Calu3 (cell line): ENCODE data around the gene NRG4. TPM values are rescaled to one million over a fixed set of nuclear protein-coding genes. Genes with fewer than 3 reads are reported as not detected.

Experiments used
- BruUV-seq: library from RNA; stranded (reverse); fragments of 400-500 nt; replicated peaks from 2 replicates; lab custom pipeline; 2021; lab: Mats Ljungman, UMichigan
- CTCF ChIA-PET: fragments of 300-600 bp; sonication (Branson Sonifier 250); formaldehyde crosslinking; loops from one replicate; lab custom pipeline; 2022; ENCODE audit warnings: antibody characterized with exemption; lab: Charles Lee
- DNase-seq: peaks from one replicate; pipeline ENCODE4 v3.0.0; 2022
- H3K27ac Mint-ChIP-seq: one replicate; pipeline ENCODE4 v1.8.0; 2022; ENCODE audit warnings: mixed read lengths; ENCODE audit not compliant: unreplicated experiment
- H3K27me3 Mint-ChIP-seq: one replicate; pipeline ENCODE4 v1.8.0; 2022; ENCODE audit warnings: mixed read lengths; ENCODE audit not compliant: unreplicated experiment
- H3K36me3 Mint-ChIP-seq: one replicate; pipeline ENCODE4 v1.8.0; 2022; ENCODE audit warnings: mild to moderate bottlenecking, moderate library complexity, mixed read lengths; ENCODE audit not compliant: insufficient read depth, unreplicated experiment
- H3K4me1 Mint-ChIP-seq: one replicate; pipeline ENCODE4 v1.8.0; 2022; ENCODE audit warnings: mild to moderate bottlenecking, low read depth, mixed read lengths; ENCODE audit not compliant: unreplicated experiment
- H3K4me3 Mint-ChIP-seq: one replicate; pipeline ENCODE4 v1.8.0; 2022; ENCODE audit warnings: mild to moderate bottlenecking, low read depth, moderate library complexity, mixed read lengths; ENCODE audit not compliant: unreplicated experiment
- H3K9me3 Mint-ChIP-seq: one replicate; pipeline ENCODE4 v1.8.0; 2022; ENCODE audit warnings: low read depth, mixed read lengths; ENCODE audit not compliant: unreplicated experiment
- CTCF ChIP-seq: fragments of 200-600 bp; IDR thresholded peaks from one replicate; pipeline ENCODE4 v1.8.0; 2022; ENCODE audit warnings: antibody characterized with exemption; ENCODE audit not compliant: unreplicated experiment
- intact Hi-C: fragments of 100-400 bp; cut with micrococcal nuclease; formaldehyde crosslinking; loops from one replicate; pipeline ENCODE4 v1.10.0; 2022; ENCODE audit not compliant: unreplicated experiment
- total RNA-seq: library from RNA; stranded (reverse); gene quantifications from 2 replicates; pipeline ENCODE4 v1.2.3, GENCODE V29; 2022

Gene NRG4
- total RNA-seq, 1 experiment from 2014 or later: 0.09 TPM

DNA sequence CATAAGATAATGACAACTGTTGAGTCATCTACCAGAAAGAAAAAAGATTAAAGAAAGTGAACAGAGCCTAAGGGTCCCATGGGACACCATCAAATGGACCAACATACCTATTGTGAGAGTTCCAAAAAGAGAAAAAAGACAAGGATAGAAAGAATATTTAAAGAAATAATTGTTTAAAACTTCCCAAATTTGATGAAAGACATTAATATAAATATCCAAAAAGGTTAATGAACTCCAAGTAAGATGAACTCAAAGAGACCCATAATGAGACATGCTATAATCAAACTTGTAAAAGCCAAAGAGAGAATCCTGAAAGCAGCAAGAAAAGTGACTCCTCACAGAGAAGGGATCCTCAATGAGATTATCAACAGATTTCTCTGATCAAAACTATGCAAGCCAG is 8.9 kb downstream of the NRG4 start:
- CTCF ChIA-PET: no interaction called here
- no peak for TF ChIP-seq CTCF
- Mint-ChIP-seq H3K9me3 (peaks cover 2% of the 10 kb centered on the region), H3K27ac (no peak overlapping the region), H3K36me3 (no peaks in the 10 kb centered on the region), H3K4me3 (no peak overlapping the region), H3K27me3 (no peaks in the 10 kb centered on the region), H3K4me1 (no peaks in the 10 kb centered on the region)
- BruUV-seq: no TSS peak
- intact Hi-C loops: no loop called here
- DNase-seq: no peak

- intact Hi-C loops: no loop called here
- Mint-ChIP-seq H3K27me3 (peaks cover 14% of the 10 kb centered on the region), H3K36me3 (no peaks in the 10 kb centered on the region), H3K9me3 (peaks cover 5% of the 10 kb centered on the region), H3K27ac (no peak overlapping the region), H3K4me1 (no peaks in the 10 kb centered on the region), H3K4me3 (no peak overlapping the region)
- no peak for DNase-seq
- no peak for TF ChIP-seq CTCF
- no TSS peak for BruUV-seq
- CTCF ChIA-PET: no interaction called here
These were observed 16.6 kb downstream of the NRG4 start for GRCh38 chr15:75995611-75996010.

DNA sequence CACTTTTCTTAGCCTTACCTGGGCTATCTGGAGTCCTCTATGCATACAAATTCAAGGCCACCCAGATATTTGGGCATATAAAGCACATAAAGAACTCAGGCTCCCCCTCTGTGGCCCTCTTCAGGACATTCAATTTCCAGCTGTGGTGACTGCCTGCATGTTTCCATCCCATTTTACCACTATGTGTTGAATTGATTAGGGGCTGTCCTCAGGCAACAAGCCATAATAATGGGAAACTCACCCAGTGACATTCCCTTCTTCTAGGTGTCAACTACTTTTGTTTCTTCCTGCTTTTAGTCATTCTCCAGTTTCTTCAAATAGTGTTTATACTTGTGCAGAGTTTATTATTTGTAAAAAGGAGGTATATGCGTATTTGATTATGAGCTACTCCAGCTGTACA is 18.0 kb downstream of the NRG4 start:
- intact Hi-C loops: no loop called here
- Mint-ChIP-seq H3K27ac (no peak overlapping the region), H3K4me1 (no peaks in the 10 kb centered on the region), H3K27me3 (peaks cover 14% of the 10 kb centered on the region), H3K36me3 (no peaks in the 10 kb centered on the region), H3K9me3 (peaks cover 5% of the 10 kb centered on the region), H3K4me3 (no peak overlapping the region)
- CTCF ChIA-PET: no interaction called here
- TF ChIP-seq CTCF: no peak
- DNase-seq: no peak
- BruUV-seq: no TSS peak

DNA sequence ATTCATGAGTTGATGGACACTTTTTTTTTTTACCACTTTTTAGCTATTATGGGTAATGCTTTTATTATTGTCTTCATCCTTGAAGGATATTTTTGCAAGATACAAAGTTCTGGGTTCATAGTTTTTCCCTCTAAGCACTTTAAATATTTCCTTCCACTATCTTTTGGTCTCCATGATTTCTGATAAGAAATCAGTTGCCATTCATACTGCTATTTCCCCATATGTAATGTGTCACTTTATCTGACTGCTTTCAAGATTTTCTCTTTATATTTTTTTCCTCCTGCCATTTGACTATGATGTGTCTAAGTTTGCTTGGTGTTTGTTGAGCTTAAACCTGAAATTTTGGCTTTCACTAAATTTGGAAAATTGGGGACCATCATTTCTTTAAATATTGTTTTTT is 19.3 kb downstream of the NRG4 start:
- DNase-seq: no peak
- no peaks in the 10 kb centered on the region for H3K36me3 Mint-ChIP-seq
- CTCF ChIA-PET: no interaction called here
- peaks cover 14% of the 10 kb centered on the region for H3K27me3 Mint-ChIP-seq
- no TSS peak for BruUV-seq
- H3K9me3 Mint-ChIP-seq: peaks cover 5% of the 10 kb centered on the region
- no peak for TF ChIP-seq CTCF
- no peak overlapping the region for H3K4me3 Mint-ChIP-seq
- no peaks in the 10 kb centered on the region for H3K4me1 Mint-ChIP-seq
- no peak overlapping the region for H3K27ac Mint-ChIP-seq
- intact Hi-C loops: no loop called here
